OCI-M1 (cell line): ENCODE measurements around the gene PRKG1.

Source experiments
- DNase-seq: peaks from one replicate; lab custom pipeline; 2025; lab: John Stamatoyannopoulos, UW

Gene PRKG1

DNA sequence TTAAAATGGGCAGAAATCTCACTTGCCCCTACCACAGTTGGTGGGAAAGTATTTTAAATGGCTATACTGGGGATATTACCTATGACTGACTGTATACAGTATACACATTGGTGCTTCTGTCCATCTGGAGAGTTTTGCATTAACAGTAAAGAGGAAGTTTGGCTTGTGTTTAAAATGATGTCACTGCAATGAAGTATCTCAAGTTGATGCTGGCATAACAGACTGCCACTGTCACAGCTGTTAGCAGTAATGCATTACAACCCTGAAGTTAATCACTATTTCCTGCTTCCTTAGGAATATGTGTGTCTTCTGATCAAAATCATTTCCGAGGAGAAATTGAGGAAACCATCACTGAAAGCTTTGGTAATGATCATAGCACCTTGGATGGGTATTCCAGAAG, 1241.7 kb downstream of the PRKG1 start:
- DNase-seq, result no peak

DNA sequence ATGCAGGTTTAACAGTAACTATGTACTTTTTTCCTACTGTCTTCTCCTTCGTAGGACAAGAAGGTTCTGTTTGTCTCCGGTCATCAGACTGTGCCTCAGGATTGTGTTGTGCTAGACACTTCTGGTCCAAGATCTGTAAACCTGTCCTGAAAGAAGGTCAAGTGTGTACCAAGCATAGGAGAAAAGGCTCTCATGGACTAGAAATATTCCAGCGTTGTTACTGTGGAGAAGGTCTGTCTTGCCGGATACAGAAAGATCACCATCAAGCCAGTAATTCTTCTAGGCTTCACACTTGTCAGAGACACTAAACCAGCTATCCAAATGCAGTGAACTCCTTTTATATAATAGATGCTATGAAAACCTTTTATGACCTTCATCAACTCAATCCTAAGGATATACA, 1242.2 kb downstream of the PRKG1 start:
- DNase-seq, result no peak

DNA sequence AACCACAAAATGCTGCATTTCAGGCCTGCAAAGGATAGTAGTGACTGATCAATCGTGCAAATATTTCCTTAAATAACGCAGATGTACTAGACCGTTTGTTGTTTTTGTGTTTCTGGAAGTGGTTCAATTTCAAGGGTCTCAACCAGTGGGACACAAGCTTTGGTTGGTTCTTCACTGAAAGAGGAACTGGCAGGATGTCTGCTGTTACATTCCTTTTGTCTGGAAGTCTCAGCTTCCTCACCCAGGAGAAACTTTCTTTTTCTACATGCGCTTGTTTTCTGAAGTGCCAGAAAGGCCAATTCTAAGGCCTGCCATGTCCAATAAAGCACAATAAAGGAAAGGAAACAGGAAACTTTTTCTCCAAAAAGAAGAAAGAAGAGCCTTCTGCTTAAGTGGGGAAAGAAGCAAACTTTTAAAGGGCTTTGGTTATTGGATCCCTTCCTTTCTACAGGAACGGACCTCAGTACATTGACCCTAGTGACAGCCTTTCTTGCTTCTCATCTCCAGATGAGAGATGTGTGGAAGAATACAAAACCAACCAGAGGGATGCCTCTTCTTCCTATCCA, 1243.9 kb downstream of the PRKG1 start:
- no peak for DNase-seq

DNA sequence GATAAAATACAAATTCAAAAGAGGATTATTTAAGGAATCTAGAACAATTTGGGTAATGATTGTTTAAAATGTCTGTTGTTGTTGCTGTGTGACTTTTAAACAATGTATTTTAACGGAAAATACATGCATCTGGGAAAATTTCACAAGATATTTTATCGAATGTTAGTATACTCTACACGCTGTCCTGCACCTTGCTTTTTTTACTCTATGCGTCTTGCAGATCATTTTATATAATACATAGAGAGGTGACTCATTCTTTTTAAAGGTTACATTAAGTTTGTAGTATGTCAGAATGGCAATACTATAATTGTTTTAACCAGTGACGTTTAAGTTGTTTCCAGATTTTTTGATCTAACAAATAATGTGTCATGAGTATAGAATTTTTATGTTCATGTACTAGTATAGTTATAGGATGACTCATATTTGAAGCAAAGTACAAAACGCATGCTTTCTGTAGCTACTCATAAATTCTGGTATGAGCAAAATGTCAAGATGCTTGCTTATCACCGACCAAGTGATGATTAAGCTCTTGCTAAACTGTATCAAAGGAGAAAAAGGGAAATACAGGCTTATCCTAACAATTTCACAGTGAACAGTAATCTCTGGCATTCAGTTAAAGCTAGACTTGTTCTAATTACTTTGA, 1244.7 kb downstream of the PRKG1 start:
- peak; percentile 52 for DNase-seq

DNA sequence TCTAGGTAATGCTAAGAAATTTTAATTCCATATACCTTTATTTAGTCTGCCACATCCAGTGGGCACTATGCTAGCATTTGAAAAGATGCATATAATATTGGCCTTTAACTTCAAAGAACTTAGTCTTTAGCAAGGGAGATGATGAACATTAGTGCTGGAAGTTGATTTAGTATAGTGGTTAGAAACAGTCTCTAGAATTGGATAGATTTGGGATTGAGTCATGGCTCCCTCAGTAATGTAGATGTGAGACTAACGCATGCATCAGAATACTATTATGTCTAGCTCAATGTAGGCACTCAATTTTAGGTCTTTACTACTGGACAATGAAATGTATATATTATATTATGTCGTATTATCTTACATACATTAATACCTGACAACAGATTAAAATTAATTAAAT, 1245.6 kb downstream of the PRKG1 start:
- no peak for DNase-seq

DNA sequence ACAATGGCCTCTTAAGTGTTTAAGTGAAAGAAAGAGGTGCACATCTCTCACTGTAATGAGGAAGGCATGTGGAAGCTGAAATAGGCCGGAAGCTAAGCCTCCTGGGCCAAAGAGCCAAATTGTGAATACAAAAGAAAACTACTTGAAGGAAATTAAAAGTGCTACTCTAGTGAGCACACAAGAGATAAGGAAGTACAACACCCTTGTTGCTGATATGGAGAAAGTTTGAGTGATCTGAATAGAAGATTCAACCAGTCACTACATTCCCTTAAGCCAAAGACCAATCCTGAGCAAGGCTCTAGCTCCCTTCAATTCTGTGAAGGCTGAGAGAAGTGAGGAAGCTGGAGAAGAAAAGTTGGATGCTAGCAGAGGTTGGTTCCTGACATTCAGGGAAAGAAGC, 1248.0 kb downstream of the PRKG1 start:
- no peak for DNase-seq

DNA sequence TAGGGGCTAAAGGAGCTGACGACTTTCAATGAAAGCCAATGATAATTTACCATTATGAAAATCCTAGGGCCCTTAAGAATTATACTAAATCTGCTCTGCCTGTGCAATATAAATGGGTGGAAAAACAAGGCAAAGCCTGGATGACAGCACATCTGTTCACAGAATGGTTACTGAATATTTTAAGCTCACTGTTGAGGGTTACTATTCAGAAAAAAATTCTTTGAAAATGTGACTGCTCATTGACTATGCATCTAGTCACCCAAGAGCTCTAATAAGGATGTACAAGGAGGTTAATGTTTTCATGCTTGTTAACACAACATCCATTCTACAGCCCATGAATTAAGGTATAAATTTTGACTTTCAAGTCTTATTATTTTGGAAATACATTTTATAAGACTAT, 1248.6 kb downstream of the PRKG1 start:
- DNase-seq, result no peak

DNA sequence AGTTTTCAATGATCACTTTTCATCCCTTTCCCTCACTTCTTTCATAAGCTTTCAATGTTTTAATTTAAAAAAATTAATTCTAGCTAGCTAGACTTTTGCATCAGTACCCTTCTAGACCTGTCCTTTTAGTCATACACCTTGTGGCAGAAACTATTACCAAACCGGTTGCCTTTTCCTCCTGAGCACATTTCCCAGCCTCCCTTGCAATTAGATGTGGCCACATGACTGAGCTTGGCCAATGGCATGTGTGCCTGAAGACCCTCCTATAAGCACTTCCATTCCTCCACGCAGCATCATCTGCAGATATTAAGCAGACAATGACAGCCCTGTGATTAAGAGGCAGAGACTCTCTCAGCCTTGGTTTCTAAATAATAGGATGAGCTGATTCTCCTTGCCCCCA, 1252.1 kb downstream of the PRKG1 start:
- no peak for DNase-seq

DNA sequence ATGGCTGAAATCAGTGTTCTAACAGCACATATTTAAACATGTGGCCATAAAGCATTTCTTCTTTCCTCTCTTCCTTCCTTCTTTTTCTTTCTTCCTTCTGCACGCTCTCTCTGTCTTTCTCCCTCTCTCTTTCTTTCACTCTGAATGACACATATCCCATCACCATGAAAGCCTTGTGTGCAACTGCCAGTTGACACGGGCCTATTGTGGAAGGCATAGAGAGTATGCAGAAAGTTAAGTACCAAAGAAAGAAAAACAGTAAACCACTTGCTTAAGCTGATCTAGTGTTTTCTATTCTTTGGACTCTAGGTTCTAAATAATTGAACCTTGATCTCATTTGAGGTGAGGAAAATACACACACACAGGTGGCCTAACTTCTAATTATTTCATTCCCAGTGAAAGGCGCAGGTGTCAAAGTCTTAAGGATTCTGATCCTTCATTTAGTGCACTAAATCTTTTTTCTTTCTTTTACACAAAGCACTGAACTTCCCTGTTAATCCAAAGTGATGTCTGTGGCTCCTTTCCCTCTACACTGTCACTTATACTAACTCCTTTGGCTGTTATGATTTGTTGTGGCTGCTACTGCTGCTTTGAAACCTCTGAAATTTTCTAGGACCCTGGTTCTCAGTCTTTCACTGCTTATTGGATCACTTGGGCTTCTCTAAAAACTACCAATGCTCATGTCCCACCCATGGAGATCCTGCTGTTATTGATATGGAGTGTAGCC, 1257.5 kb downstream of the PRKG1 start:
- DNase-seq, result no peak

DNA sequence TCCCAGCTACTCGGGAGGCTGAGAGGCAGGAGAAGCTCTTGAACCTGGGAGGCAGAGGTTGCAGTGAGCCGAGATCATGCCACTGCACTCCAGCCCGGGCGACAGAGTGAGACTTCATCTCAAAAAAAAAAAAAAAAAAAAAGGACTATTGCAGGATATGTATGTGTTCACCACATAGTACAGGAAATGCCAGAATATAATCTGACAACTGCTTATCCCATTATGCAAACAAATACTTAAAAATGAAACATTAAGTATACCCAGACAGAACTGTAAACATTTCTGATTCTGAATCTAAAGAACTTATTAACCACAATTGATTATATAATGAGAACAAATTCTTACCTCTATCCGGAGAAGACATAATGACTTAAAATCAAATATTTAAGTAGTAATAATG, 1258.5 kb downstream of the PRKG1 start:
- no peak for DNase-seq

DNA sequence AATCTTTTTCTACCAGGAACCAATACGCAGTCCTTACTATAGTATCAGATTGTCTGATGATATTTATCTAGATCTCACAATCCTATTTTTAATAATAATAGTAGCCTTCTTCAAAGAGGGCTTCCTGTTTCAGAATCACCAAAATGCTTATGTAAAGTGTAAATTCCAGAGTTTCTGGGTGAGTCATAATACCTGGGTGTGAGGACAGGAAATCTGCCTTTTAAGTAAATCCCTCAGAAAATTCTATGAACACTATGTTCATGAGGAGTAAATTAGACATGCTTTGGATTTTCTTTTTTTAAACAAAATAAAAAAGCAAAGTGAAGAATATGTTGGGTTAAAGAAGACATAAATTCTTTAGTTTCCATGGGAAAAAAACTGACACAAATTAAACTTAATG, 1260.3 kb downstream of the PRKG1 start:
- no peak for DNase-seq

DNA sequence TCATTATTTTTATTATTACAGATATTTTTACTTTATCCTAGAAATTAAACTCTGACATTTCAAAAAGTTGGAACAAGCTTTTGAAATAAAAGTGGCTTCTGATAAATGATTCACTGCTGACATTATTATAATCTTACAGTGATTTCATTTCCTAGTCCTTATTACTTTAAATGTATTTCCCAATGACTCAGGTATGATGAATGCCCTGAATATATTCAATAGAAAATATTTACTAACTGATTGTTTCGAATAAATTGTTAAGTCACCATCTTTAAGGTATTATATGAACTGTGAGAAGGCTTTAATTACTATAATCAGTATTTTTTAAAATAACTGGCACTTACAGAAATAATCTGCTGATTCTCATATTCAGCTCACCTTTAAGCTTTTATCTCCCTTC, 1261.4 kb downstream of the PRKG1 start:
- no peak for DNase-seq

DNA sequence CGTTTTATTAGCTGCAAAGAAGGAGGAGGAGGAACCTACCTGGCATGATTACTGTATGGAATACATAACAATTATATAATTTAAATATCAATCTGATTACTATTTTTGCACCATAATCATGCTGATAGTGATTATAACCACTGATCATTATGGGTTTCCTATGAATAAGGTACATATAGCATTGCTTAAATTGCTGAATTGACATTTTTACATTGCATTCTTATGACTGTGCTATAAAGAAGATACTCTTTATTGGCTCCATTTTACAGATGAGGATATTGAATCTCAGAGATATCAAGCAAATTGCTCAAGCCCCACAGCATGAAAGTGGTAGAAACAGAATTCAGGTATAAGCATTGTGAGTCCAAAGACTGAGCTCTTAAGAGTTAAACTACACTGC, 1262.9 kb downstream of the PRKG1 start:
- no peak for DNase-seq

DNA sequence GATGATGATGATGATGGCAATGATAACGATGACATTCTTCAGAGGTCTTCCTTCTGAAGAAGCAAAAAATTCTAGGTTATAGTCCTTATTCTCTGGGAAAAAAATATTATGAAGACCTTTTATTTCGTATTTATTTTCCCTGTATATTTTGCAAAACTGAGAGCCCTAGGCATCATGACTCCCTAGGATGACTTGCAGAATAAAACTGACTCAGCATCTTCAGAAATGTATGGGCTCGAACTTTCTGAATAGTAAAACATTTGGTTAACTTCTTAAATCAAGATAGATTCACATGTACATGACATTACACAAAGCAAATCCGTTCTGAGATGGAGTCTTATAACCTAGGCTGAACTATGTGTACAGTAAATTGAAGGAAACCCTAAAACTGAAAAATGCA, 1269.2 kb downstream of the PRKG1 start:
- peak; percentile 60 for DNase-seq

DNA sequence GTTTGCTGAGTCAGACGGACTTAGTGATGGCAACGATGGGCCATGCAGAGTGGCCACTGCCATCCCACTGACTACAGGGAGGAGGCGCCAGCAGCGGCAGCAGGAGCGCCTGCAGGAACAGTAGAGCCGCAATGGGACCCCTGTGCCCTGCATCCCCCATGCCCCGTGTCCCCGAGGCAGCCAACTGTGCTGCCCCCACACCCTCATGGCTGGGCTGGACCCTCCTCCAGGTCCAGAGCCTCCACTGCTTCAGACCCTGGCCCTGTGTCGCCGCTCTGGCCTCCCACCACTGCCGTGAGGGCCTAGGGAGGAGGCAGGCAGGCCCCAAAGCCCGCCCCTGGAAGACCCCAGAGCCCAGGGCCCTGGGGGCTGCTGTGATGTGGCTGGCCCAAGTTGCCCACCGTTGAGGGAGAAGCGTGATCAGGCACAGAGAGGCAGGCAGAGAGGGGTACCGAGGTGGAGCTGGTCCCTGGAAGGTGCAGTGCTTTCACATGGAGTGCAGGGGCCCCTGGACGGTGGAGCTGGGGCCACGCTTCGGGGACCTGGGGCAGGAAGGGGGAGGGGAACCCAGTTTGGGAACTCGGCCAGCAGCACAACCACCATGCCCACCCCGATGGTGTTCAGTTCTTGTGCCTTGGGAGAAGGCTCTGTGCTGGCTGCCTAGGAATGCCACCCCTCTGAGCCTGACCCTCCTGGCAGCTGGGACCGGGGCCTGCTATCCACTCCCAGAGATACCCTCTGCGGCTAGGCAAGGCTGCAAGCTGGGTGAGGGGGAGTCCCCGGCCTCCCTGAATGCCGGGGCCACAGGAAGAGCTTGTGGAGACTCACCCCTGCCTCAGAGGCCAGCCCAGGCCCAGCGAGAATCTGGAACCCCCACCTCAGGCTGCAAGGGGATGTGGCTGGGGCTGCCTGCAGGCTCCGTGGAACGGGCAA, 1272.4 kb downstream of the PRKG1 start:
- no peak for DNase-seq

DNA sequence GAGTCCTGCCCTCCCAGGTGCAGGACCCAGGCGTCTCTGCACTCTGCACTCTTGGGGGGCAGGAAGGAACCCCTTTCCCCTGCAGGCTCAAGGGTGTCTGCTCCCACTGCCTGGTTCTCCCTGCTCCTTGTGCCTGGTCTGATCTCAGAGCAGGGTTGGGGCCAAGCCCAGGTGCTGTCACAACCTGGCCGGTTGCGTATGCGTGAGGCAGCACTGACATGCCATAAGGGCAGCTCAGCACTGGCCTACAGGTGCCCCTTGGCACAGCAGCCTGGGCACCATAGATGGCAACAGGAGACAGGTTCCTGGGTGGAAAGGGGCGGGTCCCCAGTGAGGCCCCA, 1273.0 kb downstream of the PRKG1 start:
- DNase-seq, result no peak
